HG03442 (cell line): ENCODE results near the gene ATG5.

ENCODE experiments used
- ATAC-seq: cut with Tn5 transposase; IDR thresholded peaks from one replicate; pipeline ENCODE4 v1.9.1; 2021; ENCODE audit warnings: mild to moderate bottlenecking, moderate library complexity; ENCODE audit not compliant: unreplicated experiment

ATG5 gene

DNA sequence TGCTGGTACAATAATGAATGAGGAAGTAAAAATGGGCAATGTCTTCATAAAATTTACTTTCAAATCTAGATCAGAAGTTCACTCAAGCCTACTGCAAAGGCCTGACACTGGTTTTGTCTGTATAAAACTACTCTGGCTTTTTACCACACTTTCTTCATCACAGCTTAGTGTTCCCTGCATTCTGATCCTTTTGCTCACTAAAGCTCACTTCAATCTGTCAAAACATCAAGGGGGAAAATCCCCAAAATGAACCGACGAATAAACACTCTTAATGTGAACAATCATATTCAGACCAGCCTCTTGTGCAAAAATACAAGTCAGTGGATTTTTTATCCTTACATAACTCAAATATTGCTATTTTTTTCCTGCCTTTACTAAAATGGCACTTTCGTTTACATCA is 140.9 kb downstream of the ATG5 start:
- no peak for ATAC-seq

DNA sequence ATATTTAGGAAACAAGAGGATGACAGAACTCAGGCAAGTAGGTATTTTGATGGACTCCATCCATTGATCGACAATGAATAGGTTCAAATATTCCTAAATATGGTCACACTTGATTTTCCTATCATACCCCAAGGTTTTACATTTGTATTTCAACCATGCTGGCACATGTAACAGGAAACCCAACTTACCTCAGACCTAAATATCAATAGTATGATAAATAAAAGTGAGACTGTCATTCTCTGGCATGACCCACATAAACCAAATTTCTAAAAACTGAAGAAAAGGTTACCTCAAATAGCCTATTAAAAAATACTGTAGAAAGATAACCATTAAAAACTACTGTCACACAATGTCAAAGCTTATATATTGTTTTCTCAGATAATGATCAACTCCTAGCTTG is 142.1 kb downstream of the ATG5 start:
- no peak for ATAC-seq

DNA sequence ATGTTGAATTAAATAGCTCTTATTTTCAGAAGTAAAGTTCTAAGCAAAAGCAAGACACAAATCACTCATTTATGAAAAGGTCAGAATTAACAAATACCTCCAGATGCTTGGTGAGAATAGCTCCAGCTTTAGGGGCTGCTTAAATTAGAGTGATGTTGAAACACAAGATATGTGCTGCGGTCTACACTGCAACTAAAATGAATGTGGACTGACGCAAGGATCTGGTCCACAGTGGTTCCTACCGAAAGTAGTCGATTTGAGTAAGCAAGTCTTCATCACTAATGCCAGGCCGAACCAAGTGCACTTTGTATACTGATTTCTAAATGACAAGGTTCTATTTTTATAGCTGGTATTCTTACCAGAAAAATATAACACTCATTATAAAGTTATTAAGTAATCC is 143.1 kb downstream of the ATG5 start:
- peak; percentile 89 for ATAC-seq

DNA sequence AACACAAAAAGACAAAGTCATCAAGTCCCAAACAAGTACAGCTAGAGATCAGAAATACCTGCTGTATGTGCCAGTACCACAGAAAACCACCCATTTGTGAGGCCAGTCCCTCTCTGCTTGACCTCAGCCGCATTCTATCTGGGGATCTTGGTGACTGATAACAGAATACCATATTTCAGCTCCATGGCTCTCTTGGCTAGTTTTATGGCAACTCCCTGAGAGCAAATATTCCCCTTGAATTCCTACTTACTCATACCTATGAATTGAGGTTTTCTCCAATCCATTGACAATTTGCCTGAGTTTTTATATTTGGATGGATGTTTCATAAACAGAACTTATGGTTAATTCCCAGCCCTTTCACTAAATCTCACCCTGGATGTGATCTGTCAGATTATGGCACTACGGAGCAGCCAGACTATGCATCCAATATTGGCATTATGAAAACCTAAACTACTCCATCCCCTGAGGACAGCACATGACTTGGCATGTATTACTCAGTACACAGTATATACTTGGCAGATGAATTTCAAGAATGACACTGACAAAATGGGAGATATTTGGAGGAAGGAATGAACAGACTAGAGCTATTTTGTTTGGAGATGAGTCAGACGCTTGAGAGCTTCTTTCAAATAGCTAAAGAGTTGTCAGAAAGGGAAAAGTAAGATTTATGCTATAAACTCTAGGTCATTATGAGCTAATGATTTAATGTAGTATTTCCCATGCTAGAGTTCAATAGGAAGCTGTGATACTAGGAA is 143.7 kb downstream of the ATG5 start:
- peak; percentile 34 for ATAC-seq

DNA sequence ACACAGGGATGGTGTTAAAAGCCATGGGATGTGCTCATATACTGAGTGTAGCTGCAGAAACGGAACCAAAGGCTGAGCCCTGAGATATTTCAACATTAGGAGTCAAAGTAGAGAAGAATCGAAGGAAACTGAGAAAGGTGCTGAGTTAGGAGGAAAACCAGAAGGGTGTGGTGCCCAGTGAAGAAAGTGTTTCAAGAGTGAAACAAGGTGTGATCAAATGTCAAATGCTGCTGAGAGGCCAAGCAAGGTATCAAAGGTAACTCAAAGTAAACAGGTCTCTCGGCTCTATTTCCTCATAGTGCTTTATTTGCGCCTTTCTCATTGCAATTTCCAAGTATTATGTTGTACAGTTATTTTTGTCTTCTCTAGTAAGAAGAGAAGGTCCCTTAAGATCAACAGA is 145.4 kb downstream of the ATG5 start:
- ATAC-seq, result no peak

DNA sequence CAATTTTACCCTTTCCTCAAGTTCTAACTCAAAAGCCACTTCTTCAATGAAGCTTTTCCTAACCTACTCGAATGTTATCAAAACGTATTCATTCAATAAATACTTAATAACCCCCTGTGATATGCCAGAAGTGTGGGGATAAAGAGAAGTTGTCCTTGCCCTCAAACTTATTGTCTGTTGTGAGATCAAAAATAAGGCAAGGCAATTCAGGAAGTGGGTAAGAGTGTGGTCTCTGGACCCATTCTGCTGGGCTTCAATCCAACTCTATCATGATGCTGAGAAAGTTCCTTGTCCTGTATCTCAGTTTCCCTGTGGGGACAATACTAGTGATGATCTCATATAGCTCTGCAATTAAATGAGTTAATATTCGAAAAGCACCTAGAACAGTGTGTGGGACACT is 146.7 kb downstream of the ATG5 start:
- no peak for ATAC-seq

DNA sequence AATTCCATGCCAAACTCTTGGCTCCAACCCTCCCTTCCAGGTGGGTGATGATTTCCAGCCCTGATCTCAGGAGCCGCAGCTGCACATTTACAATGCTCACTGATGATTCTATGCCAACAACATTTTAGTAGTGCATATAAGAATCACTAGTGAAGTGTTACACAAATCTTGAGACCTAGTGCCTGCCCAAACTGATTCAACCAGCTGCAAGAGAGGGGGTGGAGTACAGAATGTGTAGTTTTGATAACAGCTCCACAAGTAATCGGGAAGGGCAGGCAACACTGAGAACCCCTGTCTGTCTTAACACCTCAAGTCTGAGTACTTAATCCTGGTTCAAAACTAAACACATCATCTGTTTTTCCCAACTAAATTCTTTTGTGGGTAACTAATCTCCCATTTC is 147.8 kb downstream of the ATG5 start:
- no peak for ATAC-seq

DNA sequence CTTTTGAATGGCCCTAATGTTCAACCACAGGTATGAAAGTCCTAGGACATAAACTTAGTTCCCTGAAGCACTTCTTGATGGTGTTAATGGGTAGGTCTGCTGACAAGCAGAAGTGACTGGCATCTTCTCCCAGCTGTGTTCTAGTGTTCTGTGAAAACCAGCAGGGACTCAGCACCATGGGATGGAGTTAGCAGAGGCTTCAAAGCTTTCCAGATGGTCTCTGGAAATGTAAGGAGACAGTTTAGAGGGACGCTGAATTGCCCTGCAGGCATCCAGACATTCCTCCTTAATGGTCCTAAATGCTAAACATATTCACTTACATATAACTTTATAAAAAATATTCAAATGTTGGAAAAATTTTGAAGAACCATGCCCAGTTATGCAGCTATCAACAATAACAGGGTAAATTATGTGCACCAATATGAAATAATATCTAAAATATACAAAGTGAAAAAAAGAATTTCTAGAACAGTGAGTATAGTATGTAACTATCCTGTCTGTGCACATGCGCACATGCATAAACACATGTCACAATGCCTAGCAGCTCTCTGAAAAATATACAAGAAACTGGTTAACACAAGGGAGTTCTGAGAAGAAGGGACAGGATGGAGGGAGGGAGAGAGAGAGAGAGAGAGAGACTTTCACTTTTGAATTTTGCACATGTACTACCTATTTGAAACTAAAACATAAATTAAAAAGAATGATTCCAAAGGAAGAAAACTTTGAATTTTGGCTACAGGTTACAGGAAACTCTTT is 152.3 kb downstream of the ATG5 start:
- no peak for ATAC-seq

DNA sequence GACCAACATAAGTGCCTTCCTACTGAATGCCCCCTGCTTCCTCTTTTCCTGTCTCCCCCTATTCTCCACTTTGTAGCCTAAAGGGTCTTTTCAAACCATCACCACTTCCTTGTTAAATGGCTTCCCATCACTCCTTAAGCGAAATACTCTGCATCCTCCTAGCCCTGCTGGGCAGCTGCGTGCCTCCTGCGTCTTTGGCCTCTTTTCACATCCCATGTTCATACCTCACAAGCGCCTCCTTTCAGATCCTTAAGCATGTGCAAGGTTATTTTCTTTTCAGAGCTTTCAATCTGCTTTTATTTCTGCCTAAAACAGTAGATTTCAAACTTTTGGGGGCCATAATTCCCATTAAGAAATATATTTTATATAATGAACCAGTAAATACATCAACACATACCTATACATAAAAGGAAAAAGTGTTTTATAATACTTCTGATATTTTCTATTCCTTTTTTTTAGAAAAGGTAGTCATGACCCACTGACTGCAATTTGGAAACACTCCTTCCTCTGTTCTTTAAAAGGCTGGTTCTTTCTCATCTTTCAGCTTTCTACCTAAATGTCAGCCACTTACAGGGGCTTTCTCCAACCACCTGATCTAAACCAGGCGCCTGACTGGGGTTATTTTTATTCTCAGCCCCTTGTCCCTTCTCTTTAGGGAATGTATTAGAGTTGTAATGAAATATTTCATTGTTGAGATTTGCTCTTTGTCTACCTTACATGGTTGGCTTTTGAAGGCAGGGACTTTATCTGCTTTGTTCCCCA is 155.3 kb downstream of the ATG5 start:
- no peak for ATAC-seq

DNA sequence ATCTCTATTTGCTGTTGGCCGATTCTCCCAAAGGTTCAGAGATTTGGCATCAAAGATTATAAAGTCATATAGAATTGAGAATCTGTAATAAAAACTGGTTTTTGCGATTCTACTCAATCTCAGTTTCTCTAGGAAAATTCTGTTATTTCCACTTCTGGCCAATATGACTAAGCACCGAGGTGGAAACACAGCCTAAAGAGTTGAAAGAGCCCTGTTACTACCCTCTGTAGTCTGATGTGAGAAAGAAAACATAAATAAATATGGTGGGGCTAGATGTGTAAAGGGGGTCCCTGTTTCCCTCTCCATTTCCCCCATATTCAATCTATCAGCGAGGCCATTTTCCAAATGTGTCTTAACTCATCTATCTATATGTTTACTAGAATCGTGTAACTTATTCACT is 156.0 kb downstream of the ATG5 start:
- no peak for ATAC-seq

DNA sequence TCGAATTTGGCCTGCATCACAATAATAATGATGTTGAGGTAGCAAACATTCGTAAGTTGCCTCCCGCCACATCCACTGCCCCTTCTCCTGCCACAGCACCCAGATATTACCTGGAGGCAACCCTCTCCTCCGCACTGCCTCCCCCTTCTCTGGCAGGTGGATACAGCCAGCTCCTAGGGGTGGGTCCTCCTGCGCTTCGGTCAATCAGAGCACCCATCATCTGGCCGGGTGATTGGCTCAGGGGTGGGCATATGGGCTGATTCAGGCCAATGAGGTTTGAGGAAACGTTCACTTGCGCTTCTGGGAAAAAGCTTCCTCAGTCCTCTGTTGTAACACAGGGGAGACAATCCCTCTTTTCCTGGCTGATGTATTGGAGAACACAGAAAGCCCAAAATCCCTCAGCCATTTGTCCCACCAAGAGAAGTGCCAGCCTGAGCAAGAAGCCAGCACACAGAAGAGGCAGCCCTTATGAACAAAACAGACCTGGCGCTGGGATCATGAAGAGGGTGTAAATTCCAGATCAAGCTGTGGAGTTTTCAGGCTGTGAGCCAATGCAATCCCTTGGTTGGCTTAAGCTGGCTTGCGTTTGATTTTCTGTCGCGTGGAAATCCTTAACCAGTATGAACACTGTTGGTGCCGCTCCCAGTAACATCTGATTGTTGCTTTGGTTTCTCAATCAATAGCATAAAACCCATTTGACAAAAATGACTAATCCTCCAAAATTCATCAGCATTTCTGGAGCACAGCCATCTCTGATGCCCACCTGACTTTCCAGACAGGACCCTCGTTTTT is 157.3 kb downstream of the ATG5 start:
- ATAC-seq, result no peak

DNA sequence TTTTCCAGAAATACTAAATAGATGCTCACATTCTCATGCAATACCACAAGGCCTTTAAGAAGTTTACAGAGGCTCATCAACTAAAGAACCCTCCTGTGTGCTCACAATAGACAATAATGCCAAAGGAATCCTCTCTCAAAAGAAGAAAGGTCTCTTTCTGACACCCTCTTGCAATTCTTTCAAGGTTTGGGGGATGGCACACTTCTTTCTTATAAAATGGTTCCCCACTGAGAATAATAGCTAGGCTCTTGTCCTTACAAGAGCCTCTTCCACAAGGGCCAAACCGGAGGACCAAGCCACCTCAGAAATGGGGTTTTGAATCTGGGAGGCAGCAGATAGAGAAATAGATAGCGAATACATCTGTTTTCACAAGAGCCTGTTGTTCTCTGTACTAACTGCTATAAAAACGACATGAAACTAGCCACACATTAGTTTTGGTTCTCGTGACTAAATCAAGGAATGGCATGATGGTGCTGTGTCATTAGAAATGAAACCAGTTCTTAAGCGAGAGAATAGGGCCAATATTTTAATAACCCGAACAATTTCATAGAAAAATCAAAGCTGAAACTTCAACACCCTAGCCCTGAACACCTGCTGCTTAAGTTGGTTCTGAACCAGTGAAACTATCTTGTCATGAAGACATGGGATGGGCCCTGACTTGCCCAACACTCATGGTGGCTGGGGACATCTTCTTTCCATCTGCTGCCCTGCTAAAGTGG is 158.3 kb downstream of the ATG5 start:
- peak; percentile 45 for ATAC-seq

DNA sequence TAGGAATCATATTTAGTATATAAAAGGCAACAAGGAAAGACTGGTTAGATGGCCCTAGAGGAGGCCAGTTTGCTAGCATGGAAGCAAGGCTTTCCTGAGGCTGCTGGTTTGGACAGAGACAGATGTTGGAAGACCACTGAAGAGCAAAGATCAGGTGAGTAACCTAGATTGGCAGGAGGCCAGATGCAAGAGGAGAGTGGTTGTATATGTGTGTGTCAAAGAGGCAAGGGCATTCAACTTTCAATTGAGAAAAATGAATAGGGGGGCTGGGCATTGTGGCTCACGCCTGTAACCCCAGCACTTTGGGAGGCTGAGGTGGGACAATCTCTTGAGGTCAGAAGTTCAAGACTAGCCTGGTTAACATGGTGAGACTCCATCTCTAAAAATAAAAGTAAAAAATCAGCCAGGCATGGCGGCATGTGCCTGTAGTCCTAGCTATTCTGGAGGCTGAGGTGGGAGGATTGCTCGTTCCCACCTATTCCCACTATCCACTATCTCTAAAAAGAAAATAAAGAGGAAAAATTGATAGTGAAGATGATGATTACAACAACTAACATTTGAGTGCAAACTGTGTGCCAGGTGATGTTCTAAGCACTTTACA is 159.6 kb downstream of the ATG5 start:
- ATAC-seq, result no peak

DNA sequence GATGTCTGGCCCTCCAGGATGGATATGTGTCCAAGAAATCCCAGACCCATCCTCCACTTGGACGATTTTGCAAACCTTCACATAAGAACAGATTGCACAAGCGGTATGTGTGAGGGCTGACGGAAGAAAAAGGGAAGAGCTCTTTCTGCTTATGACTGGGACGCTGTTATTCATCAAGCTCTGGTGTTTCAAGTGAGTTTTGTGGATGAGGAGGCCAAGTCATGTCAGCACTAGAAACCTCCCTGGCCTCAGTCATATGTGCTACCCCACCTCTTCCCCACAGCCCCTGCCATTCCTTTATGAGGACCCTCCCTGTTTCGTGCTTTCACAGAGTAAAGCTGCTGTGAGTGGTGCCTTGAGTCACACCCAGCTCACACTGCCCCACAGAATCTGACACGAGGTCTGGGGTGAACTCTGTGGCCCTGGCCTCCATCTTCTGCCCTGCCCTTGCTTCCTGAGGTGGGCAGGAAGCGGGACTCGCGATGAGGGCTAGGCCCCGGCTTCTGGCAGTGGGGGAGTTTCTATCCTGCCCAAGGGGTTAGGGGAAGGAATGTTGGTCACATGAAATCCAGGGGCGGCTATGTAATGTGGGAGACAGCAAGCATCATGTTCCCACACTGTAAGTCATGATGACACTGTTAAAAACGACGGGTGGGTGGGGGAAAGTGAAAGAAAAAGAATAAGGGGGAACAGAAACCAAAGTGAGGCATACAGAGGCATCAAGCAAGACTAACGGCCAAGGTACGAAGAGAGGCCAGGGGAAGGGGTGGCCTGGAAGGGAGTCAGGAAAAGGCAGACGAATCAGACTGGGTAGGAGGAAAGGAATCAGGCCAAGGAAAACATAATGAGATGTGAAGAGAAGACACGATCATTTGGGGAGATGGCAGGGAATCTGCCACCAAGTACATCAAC is 161.3 kb downstream of the ATG5 start:
- ATAC-seq, result peak; percentile 46

DNA sequence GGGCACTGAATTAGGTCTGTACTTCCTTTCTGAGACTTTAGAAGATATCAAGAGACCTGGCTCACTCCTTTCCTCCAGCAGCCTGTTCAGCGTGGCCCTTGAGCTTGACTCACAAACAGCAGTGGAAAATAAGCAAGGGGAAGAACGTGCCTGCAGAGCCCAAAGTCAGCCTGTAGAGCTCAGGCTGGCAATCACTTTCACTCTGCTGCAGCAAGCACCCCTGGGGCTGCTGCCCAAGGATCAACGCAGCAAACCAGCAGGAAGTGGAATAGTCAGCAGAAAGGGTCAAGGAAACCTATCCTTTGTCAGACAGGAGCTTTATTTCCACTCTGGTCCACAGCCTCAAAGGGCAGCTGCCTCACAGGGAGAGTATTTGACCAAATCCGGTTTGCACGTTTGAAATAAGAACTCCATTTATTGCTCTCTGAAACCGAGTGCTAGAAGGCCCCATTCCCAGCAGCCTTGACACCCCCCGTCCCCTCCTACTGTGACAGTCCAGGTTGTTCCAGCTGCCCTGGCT is 162.1 kb downstream of the ATG5 start:
- peak; percentile 24 for ATAC-seq

DNA sequence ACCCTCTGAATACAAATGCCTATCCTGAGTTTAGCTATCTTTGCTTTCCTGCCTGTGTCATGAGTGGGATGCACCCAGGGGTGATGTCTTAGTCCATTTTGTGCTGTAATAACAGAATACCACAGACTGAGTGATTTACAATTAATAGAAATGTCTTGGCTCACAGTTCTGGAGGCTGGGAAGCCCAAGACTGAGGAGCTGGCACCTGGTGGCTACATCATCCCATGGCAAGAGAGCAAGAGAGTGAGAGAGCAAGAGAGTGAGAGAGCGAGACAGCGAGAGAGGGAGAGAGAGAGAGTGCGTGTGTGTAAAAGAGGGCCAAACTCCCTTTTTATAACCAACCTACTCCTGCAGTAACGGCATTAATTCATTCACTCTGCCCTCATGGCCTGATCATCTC is 162.6 kb downstream of the ATG5 start:
- ATAC-seq, result no peak

DNA sequence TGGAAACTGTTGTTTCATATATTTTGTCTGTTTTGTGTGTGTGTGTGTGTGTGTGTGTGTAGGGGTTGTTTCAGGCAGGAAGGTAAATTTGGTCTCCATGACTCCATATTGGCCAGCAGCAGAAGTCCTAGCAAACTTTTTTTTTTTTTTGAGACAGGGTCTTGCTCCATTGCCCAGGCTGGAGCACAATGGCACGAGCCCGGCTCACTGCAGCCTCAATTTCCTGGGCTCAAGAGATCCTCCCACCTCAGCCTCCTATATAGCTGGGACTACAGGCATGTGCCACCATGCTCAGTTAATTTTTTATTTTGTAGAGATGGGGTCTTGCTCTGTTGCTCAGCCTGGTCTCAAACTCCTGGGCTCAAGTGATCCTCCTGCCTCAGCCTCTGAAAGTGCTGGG is 163.7 kb downstream of the ATG5 start:
- ATAC-seq, result no peak

DNA sequence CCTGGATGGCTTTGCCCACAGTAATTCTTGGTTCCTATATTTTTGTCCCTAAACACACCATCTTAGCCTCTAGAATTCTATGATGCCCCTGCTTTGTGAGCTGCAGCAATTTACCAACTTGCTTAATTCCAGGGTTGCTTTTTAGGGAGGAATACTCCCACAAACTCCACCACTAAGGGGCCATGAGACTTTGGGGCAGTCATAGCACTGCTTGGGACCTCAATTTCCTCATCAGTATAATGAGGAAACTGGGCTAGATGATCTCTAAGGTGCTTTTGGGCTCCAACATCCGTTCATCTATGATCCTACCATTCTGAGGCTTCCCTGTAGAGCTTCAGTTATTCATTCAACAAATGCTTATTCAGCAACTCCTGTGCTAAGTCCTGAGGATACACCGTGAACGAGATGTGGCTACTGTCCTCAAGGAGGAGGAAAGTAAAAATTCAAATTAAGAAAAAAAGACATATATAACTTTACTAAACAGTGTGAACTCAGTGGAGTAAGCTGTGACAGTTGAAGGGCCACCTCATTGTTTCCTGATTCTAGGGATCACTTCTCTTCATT is 164.2 kb downstream of the ATG5 start:
- no peak for ATAC-seq
